ENCODE measurements around the gene LGALS3BP. TPM values are rescaled to one million over a fixed set of nuclear protein-coding genes. Genes with fewer than 3 reads are reported as not detected.

The LGALS3BP gene
- total and polyA plus RNA-seq, 2 of the 13 experiments (the other 11 are each of a cell fraction or from before 2014, with no cell fraction given) = 137 to 332 TPM

GRCh38 chr17:79026376-79027273 lies 46.9 kb upstream of the LGALS3BP start (continued):
- TF ChIP-seq ZFP37 (CRISPR knock-in tag; IDR thresholded peaks at IDR 0.05; ENCODE audit: borderline replicate concordance) (no peak), MIER3 (CRISPR knock-in tag; IDR thresholded peaks at IDR 0.05; ENCODE audit: borderline replicate concordance) (peak; percentile 37; the same call in 1 of the 2 replicates), ARID2 (CRISPR knock-in tag; IDR thresholded peaks at IDR 0.05; ENCODE audit: borderline replicate concordance) (no peak), HNF4A (CRISPR knock-in tag; IDR thresholded peaks at IDR 0.05) (peak; percentile 92), PHF8 (CRISPR knock-in tag; IDR thresholded peaks at IDR 0.05) (peak; percentile 23), ZNF572 (CRISPR knock-in tag; IDR thresholded peaks at IDR 0.05) (peak; percentile 25; the same call in 1 of the 2 replicates), SP2 (CRISPR knock-in tag; IDR thresholded peaks at IDR 0.05) (no peak), CENPT (CRISPR knock-in tag; IDR thresholded peaks at IDR 0.05; ENCODE audit: low read depth) (0 out of 2 replicates have a peak, but pooled peaks have one; percentile 63), FOXC1 (CRISPR knock-in tag; IDR thresholded peaks at IDR 0.05; ENCODE audit: borderline replicate concordance) (no peak), EP300 (IDR thresholded peaks at IDR 0.05; ENCODE audit: low read depth in 2 of 2, low read length in 2 of 2) (peak; percentile 75 to 94; a peak in 3 of 4 replicates), EP300 (CRISPR knock-in tag; IDR thresholded peaks at IDR 0.05; ENCODE audit: borderline replicate concordance) (peak; percentile 90), RFXAP (CRISPR knock-in tag; IDR thresholded peaks at IDR 0.05; ENCODE audit: borderline replicate concordance) (peak; percentile 18; the same call in 1 of the 2 replicates), RXRA (CRISPR knock-in tag; IDR thresholded peaks at IDR 0.05) (peak; percentile 75), GFI1 (CRISPR knock-in tag; IDR thresholded peaks at IDR 0.05; ENCODE audit: borderline replicate concordance) (peak; percentile 54), FOXA1 (IDR thresholded peaks at IDR 0.05) (no peak), FOXA1 (CRISPR knock-in tag; IDR thresholded peaks at IDR 0.05) (peak; percentile 74), ZNF17 (CRISPR knock-in tag; IDR thresholded peaks at IDR 0.05) (peak; percentile 17; the same call in 1 of the 2 replicates), POGZ (CRISPR knock-in tag; IDR thresholded peaks at IDR 0.05) (peak; percentile 55; the same call in 1 of the 2 replicates), TBX2 (CRISPR knock-in tag; IDR thresholded peaks at IDR 0.05; ENCODE audit: borderline replicate concordance) (peak; percentile 46), NR2F2 (IDR thresholded peaks at IDR 0.05; ENCODE audit: borderline replicate concordance, low read depth) (0 out of 2 replicates have a peak, but pooled peaks have one; percentile 30), PCBP1 (IDR thresholded peaks at IDR 0.05; ENCODE audit: borderline replicate concordance, low read depth, low read length) (no peak), ZFP91 (CRISPR knock-in tag; IDR thresholded peaks at IDR 0.05; ENCODE audit: borderline replicate concordance) (peak; percentile 58), ZNF441 (CRISPR knock-in tag; IDR thresholded peaks at IDR 0.05; ENCODE audit: borderline replicate concordance) (peak; percentile 42), ZNF709 (CRISPR knock-in tag; IDR thresholded peaks at IDR 0.05) (peak; percentile 82; the same call in 1 of the 2 replicates)
- TF ChIP-seq, protein P1, sequence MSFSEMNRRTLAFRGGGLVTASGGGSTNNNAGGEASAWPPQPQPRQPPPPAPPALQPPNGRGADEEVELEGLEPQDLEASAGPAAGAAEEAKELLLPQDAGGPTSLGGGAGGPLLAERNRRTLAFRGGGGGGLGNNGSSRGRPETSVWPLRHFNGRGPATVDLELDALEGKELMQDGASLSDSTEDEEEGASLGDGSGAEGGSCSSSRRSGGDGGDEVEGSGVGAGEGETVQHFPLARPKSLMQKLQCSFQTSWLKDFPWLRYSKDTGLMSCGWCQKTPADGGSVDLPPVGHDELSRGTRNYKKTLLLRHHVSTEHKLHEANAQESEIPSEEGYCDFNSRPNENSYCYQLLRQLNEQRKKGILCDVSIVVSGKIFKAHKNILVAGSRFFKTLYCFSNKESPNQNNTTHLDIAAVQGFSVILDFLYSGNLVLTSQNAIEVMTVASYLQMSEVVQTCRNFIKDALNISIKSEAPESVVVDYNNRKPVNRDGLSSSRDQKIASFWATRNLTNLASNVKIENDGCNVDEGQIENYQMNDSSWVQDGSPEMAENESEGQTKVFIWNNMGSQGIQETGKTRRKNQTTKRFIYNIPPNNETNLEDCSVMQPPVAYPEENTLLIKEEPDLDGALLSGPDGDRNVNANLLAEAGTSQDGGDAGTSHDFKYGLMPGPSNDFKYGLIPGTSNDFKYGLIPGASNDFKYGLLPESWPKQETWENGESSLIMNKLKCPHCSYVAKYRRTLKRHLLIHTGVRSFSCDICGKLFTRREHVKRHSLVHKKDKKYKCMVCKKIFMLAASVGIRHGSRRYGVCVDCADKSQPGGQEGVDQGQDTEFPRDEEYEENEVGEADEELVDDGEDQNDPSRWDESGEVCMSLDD (CRISPR knock-in tag; IDR thresholded peaks at IDR 0.05; ENCODE audit: borderline replicate concordance) = peak; percentile 76; the same call in 1 of the 2 replicates

Measured in HepG2 (cell line).